Mucosa of descending colon (tissue), 3 donors: Measurements from ENCODE around the gene MYO1H. TPM values are rescaled to one million over a fixed set of nuclear protein-coding genes. Genes with fewer than 3 reads are reported as not detected.

ENCODE experiments used
- ATAC-seq: fragments of 200-7000 bp; cut with Tn5 transposase; one replicate; pipeline ENCODE4 v1.9.1; 2020; ENCODE audit warnings: mild to moderate bottlenecking, moderate library complexity
- DNase-seq, 3 donors: peaks; one replicate each; pipeline ENCODE4 v3.0.0-alpha.2; 2020
- H3K36me3 ChIP-seq: fragments of 200-600 bp; one replicate; pipeline ENCODE4 v1.8.0; 2021; ENCODE audit warnings: low read depth, mild to moderate bottlenecking
- H3K4me1 ChIP-seq: fragments of 200-600 bp; one replicate; pipeline ENCODE4 v1.8.0; 2021; ENCODE audit warnings: low read depth, mild to moderate bottlenecking
- H3K4me3 ChIP-seq: fragments of 200-600 bp; one replicate; pipeline ENCODE4 v1.8.0; 2021; ENCODE audit warnings: mild to moderate bottlenecking
- H3K9me3 ChIP-seq: fragments of 200-600 bp; one replicate; pipeline ENCODE4 v1.8.0; 2021; ENCODE audit warnings: mild to moderate bottlenecking
- CTCF ChIP-seq: fragments of 200-600 bp; IDR thresholded peaks from one replicate; pipeline ENCODE4 v1.8.0; 2022; ENCODE audit warnings: antibody characterized with exemption, mild to moderate bottlenecking
- intact Hi-C, 2 donors: fragments of 100-400 bp; cut with DNase I in 1 of 2; cut with micrococcal nuclease in 1 of 2; formaldehyde crosslinking; loops; one replicate each; pipeline versions ENCODE4 v1.11.0 to v1.11.1; 2022; cut with DNase I, micrococcal nuclease
- total RNA-seq, 3 donors: library from RNA; stranded (reverse); fragmentation: NEBNext Ultra II Directional in 2 of 3; extraction: Animal tissue kit (Norgen Biotek cat#: 25700) in 2 of 3; gene quantifications; one replicate each; pipeline versions ENCODE4 v1.2.1 to v1.2.4, GENCODE V29; 2021 to 2023
- donor health status: DM: no; HTN: no; CAD: no; lungs with moderate emphysema.
- donor health status: DM: no; HTN: no; CAD: no.
- donor health status: DM: no; HTN: yes; CAD: no.

Gene MYO1H
- total RNA-seq, 3 donors from 2014 or later, result 0.41 TPM; not detected in 2

GRCh38 chr12:109432842-109433304, 85.2 kb downstream of the MYO1H start:
- Histone ChIP-seq H3K36me3 (no peaks in the 10 kb centered on the region), H3K9me3 (no peaks in the 10 kb centered on the region), H3K4me1 (peaks cover 3% of the 10 kb centered on the region), H3K4me3 (no peak overlapping the region)
- intact Hi-C loops, result loop anchor here in 1 of 2 donors (5.0 kb wide), 1 partner anchor 44 kb away; the partner anchor contains the start of genes KCTD10 and UBE3B
- ATAC-seq (peak; percentile 93), DNase-seq (peak; percentile 90 to 98 (median 95))
- peak; percentile 85 for TF ChIP-seq CTCF

- H3K9me3 ChIP-seq, result no peaks in the 10 kb centered on the region
- intact Hi-C loops, result loop anchor here in 1 of 2 donors (5.0 kb wide), 1 partner anchor 44 kb away; the partner anchor contains the start of genes KCTD10 and UBE3B
- H3K4me1 ChIP-seq, result peaks cover 3% of the 10 kb centered on the region
- DNase-seq (no peak), ATAC-seq (peak; percentile 47)
- no peaks in the 10 kb centered on the region for H3K36me3 ChIP-seq
- TF ChIP-seq CTCF, result no peak
- no peak overlapping the region for H3K4me3 ChIP-seq
Measured at GRCh38 chr12:109433618-109434017, 85.9 kb downstream of the MYO1H start.

- Histone ChIP-seq H3K9me3 (no peaks in the 10 kb centered on the region), H3K4me3 (no peak overlapping the region), H3K4me1 (peaks cover 3% of the 10 kb centered on the region), H3K36me3 (no peaks in the 10 kb centered on the region)
- DNase-seq, result no peak
- intact Hi-C loops, result loop anchor here in 1 of 2 donors (5.0 kb wide), 1 partner anchor 43 kb away; the partner anchor contains the start of genes KCTD10 and UBE3B
- TF ChIP-seq CTCF, result no peak
- no peak for ATAC-seq
Measured at GRCh38 chr12:109434582-109434981, 86.9 kb downstream of the MYO1H start.

- Histone ChIP-seq H3K9me3 (no peaks in the 10 kb centered on the region), H3K4me3 (no peak overlapping the region), H3K36me3 (no peaks in the 10 kb centered on the region), H3K4me1 (peaks cover 3% of the 10 kb centered on the region)
- DNase-seq, result no peak
- ATAC-seq, result no peak
- no peak for TF ChIP-seq CTCF
- intact Hi-C loops, result no loop called here
Measured at GRCh38 chr12:109435428-109436187, 87.9 kb downstream of the MYO1H start.

GRCh38 chr12:109436188-109436560, 88.5 kb downstream of the MYO1H start:
- H3K9me3 ChIP-seq, result no peaks in the 10 kb centered on the region
- DNase-seq (no peak), ATAC-seq (no peak)

More at GRCh38 chr12:109436188-109436560, 88.5 kb downstream of the MYO1H start:
- peaks cover 3% of the 10 kb centered on the region for H3K4me1 ChIP-seq
- no peak overlapping the region for H3K4me3 ChIP-seq
- TF ChIP-seq CTCF, result no peak
- H3K36me3 ChIP-seq, result no peaks in the 10 kb centered on the region
- intact Hi-C loops, result no loop called here
